DOHH2 (cell line): Measurements from ENCODE around the gene CCDC24.

Experiments used
- H3F3A ChIP-seq: fragments of 200-600 bp; sonication (generic), shearing (Covaris generic); 2 replicates; pipeline ENCODE4 v1.6.0; 2016; ENCODE audit warnings: antibody characterized with exemption, mild to moderate bottlenecking; ENCODE audit not compliant: control insufficient read depth, insufficient read depth
- H3K27ac ChIP-seq: fragments of 200-600 bp; sonication (generic); 2 replicates; pipeline ENCODE4 v1.5.1; 2014; ENCODE audit warnings: low read depth, mild to moderate bottlenecking, low read length, moderate library complexity
- H3K27me3 ChIP-seq: fragments of 200-600 bp; sonication (generic); 2 replicates; pipeline ENCODE4 v1.6.1; 2014; ENCODE audit warnings: mild to moderate bottlenecking, low read length, mixed read lengths; ENCODE audit not compliant: control insufficient read depth
- H3K36me3 ChIP-seq: fragments of 200-600 bp; sonication (generic); 2 replicates; pipeline ENCODE4 v1.6.1; 2014; ENCODE audit warnings: mild to moderate bottlenecking, low read length, moderate library complexity, mixed read lengths; ENCODE audit not compliant: control insufficient read depth
- H3K4me1 ChIP-seq: fragments of 200-600 bp; sonication (generic); 2 replicates; pipeline ENCODE4 v1.6.1; 2014; ENCODE audit warnings: mild to moderate bottlenecking, low read length, mixed read lengths; ENCODE audit not compliant: control insufficient read depth
- H3K4me2 ChIP-seq: fragments of 200-600 bp; sonication (generic); 2 replicates; pipeline ENCODE4 v1.6.0; 2014; ENCODE audit warnings: mild to moderate bottlenecking, low read length, moderate library complexity
- H3K4me3 ChIP-seq: fragments of 200-600 bp; sonication (generic); 2 replicates; pipeline ENCODE4 v1.5.1; 2014; ENCODE audit warnings: mild to moderate bottlenecking, low read length, mixed read lengths
- H3K79me2 ChIP-seq: fragments of 200-600 bp; sonication (generic); 2 replicates; pipeline ENCODE4 v1.6.1; 2014; ENCODE audit warnings: mild to moderate bottlenecking, low read length, mixed read lengths; ENCODE audit not compliant: control insufficient read depth
- H3K9me2 ChIP-seq: fragments of 200-600 bp; sonication (generic); replicated peaks from 2 replicates; pipeline ENCODE4 v1.6.1; 2014; ENCODE audit warnings: mild to moderate bottlenecking, low read length, mixed read lengths; ENCODE audit not compliant: control insufficient read depth
- H3K9me3 ChIP-seq: fragments of 200-600 bp; sonication (generic); 2 replicates; pipeline ENCODE4 v1.6.1; 2014; ENCODE audit warnings: antibody characterized with exemption, low read length, mixed read lengths; ENCODE audit not compliant: control insufficient read depth, insufficient read depth
- H4K20me1 ChIP-seq: fragments of 200-600 bp; sonication (generic); 2 replicates; pipeline ENCODE4 v1.6.0; 2014; ENCODE audit warnings: low read depth, mild to moderate bottlenecking, antibody characterized with exemption, low read length, moderate library complexity; ENCODE audit not compliant: control insufficient read depth, insufficient read depth
- EZH2phosphoT487 ChIP-seq: fragments of 200-600 bp; sonication (generic); IDR thresholded peaks from 2 replicates; pipeline ENCODE4 v1.6.1; 2017; ENCODE audit warnings: borderline replicate concordance, mild to moderate bottlenecking, antibody characterized with exemption, low read length, moderate library complexity, mixed read lengths
- TF ChIP-seq, protein P1 (sequence below): fragments of 200-600 bp; sonication (generic); IDR thresholded peaks from one replicate; pipeline ENCODE4 v1.5.1; 2014; ENCODE audit warnings: antibody characterized with exemption, mild to moderate bottlenecking, low read depth, low read length; ENCODE audit not compliant: poor library complexity, severe bottlenecking

The CCDC24 gene

DNA sequence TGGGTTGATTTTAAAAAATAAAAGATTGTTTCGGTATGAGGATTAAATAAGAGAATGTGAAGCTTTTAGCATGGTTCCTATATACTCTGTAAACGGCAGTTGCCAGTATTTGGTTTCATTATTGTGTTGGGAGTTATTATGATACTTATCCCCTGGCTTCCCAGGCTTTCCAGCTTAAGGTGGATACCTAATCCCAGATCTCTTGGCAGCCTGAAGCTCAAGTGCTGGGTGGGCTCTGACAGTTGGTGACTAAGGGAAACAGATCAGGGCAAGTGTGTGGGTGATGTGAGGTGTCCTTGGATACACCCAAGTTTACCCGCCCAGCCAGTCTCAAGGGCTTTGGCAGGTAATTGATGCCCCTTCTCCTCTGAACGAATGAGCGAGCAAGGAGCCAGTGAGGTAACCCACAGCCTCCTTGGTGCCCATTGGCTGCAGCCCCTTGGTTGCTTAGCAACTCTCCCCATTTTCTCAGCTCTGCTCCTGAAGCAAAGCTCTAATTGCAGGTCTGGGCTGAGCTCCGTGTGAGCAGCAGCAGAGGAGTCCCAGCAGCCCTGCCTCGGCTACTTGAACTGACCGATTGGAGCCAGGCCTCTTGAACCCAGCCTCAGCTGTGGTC lies 38.6 kb upstream of the CCDC24 start:
- Histone ChIP-seq H3K9me2 (no peaks in the 10 kb centered on the region), H3K4me3 (no peak overlapping the region)

DNA sequence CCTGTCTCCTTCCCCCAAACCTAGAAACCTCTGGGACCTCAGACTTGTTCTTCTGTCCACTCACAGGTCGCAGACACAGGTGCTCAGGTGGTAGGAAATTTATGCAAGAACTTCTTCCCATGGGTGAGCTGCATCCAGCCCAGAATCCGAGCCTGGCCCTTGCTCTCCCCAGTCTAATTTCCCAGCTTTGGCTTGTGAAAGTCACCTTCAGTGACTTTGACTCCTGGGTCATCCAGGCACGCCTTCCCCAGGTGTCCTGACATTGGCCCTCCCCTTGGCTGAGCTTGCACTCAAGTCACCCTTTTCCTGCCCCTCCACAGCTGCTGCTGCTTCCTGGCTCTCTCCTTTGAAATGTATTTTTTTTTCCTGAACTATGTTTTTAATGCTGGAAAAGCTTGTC lies 38.0 kb upstream of the CCDC24 start:
- Histone ChIP-seq H3K27me3 (no peaks in the 10 kb centered on the region), H3K4me2 (no peak overlapping the region), H3K36me3 (peaks cover 35% of the 10 kb centered on the region), H4K20me1 (no peaks in the 10 kb centered on the region), H3K27ac (no peak overlapping the region), H3K9me2 (no peaks in the 10 kb centered on the region), H3K79me2 (peaks cover 31% of the 10 kb centered on the region), H3F3A (no peaks in the 10 kb centered on the region), H3K9me3 (no peaks in the 10 kb centered on the region), H3K4me1 (peaks cover 4% of the 10 kb centered on the region), H3K4me3 (no peak overlapping the region)
- TF ChIP-seq EZH2phosphoT487, result no peak

More for the DNA sequence above, 38.6 kb upstream of the CCDC24 start:
- no peaks in the 10 kb centered on the region for H3K27me3 ChIP-seq
- H3K4me2 ChIP-seq, result no peak overlapping the region
- peaks cover 9% of the 10 kb centered on the region for H3K4me1 ChIP-seq
- no peaks in the 10 kb centered on the region for H4K20me1 ChIP-seq
- H3F3A ChIP-seq, result no peaks in the 10 kb centered on the region
- H3K79me2 ChIP-seq, result peaks cover 36% of the 10 kb centered on the region
- H3K9me3 ChIP-seq, result no peaks in the 10 kb centered on the region
- no peak overlapping the region for H3K27ac ChIP-seq
- peaks cover 30% of the 10 kb centered on the region for H3K36me3 ChIP-seq
- TF ChIP-seq, protein P1, sequence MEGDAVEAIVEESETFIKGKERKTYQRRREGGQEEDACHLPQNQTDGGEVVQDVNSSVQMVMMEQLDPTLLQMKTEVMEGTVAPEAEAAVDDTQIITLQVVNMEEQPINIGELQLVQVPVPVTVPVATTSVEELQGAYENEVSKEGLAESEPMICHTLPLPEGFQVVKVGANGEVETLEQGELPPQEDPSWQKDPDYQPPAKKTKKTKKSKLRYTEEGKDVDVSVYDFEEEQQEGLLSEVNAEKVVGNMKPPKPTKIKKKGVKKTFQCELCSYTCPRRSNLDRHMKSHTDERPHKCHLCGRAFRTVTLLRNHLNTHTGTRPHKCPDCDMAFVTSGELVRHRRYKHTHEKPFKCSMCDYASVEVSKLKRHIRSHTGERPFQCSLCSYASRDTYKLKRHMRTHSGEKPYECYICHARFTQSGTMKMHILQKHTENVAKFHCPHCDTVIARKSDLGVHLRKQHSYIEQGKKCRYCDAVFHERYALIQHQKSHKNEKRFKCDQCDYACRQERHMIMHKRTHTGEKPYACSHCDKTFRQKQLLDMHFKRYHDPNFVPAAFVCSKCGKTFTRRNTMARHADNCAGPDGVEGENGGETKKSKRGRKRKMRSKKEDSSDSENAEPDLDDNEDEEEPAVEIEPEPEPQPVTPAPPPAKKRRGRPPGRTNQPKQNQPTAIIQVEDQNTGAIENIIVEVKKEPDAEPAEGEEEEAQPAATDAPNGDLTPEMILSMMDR, result no peak
- no peak for TF ChIP-seq EZH2phosphoT487

DNA sequence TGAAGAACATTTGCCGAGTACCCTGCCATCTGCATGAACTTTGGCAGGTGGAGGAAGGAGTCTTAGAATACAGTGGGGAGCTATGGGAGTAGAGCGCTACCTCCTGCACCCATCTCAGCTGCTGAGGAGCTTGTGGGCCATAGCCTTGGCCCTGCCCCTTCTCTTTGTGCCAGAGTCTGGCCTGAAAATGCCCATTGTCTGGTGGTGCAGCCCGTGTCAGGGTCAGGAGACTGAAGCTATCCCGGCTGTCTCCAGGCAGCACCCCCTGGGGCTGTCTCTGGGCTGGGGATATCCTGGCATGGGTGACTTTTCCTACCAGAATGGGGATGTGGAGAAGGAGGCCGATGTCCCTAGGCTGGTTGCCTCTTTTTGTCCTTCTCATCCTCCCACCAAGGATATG lies 37.4 kb upstream of the CCDC24 start:
- no peak for TF ChIP-seq EZH2phosphoT487
- TF ChIP-seq, protein P1, result no peak
- H3K4me3 ChIP-seq, result no peak overlapping the region
- H3K4me2 ChIP-seq, result no peak overlapping the region
- H3K4me1 ChIP-seq, result no peaks in the 10 kb centered on the region
- H3K27me3 ChIP-seq, result no peaks in the 10 kb centered on the region
- no peaks in the 10 kb centered on the region for H4K20me1 ChIP-seq
- H3K27ac ChIP-seq, result no peak overlapping the region
- peaks cover 24% of the 10 kb centered on the region for H3K79me2 ChIP-seq
- no peaks in the 10 kb centered on the region for H3K9me2 ChIP-seq
- H3F3A ChIP-seq, result no peaks in the 10 kb centered on the region
- no peaks in the 10 kb centered on the region for H3K9me3 ChIP-seq
- H3K36me3 ChIP-seq, result peaks cover 40% of the 10 kb centered on the region

DNA sequence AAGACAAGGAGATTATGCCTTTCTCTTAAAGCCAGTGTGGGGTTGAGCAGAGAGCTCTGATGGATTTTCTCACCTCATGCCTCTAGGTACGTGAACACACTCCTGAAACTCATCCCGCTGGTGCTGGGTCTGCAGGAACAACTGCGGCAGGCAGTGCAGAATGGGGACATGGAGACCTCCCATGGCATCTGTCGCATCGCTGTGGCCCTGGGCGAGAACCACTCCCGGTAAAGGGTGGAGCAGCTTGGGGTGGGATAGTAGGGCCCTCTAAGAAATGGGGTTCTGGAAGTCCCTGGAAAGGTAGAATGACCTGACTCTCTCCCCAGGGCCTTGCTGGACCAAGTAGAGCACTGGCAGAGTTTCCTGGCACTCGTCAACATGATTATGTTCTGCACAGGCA lies 35.2 kb upstream of the CCDC24 start:
- Histone ChIP-seq H3F3A (no peaks in the 10 kb centered on the region), H3K79me2 (peaks cover 19% of the 10 kb centered on the region), H3K27ac (no peak overlapping the region), H3K9me2 (no peaks in the 10 kb centered on the region), H3K4me3 (no peak overlapping the region), H3K4me1 (no peaks in the 10 kb centered on the region), H3K36me3 (peaks cover 27% of the 10 kb centered on the region), H4K20me1 (no peaks in the 10 kb centered on the region), H3K4me2 (no peak overlapping the region), H3K9me3 (no peaks in the 10 kb centered on the region), H3K27me3 (no peaks in the 10 kb centered on the region)
- TF ChIP-seq, protein P1, result no peak
- no peak for TF ChIP-seq EZH2phosphoT487
